Heart left ventricle (tissue), 13 donors: ENCODE data around the gene NUDT5.

Experiments
- POLR2A ChIP-seq, 2 donors: fragments of 450-650 bp; IDR thresholded peaks; one replicate each; pipeline ENCODE4 v1.6.1; 2017; ENCODE audit warnings: antibody characterized with exemption in 2 of 2, mild to moderate bottlenecking in 2 of 2, moderate library complexity in 2 of 2
- TF ChIP-seq, protein P1 (sequence below), 12 donors: fragments of 200-600 bp; sonication (generic) in 4 of 12; IDR thresholded peaks; one replicate each; pipeline versions ENCODE4 v1.5.0 to v1.8.0; 2018 to 2022; ENCODE audit warnings: antibody characterized with exemption in 12 of 12, mild to moderate bottlenecking in 5 of 12
- donor health status: ischemic (EF 13 %, LVEDD 7.1; RV severe dilation, severe dysfunction).
- donor health status: DM: no; HTN: yes; CAD: no.
- donor health status: DM: no; HTN: no; CAD: no.
- donor health status: ischemic (EF 25% LVEDD 6.9; RV normal size, moderate dysfunction).
- donor health status: ischemic (EF 25% LVEDD 5.7; RV mildly dilated, moderate dysfunction).
- donor health status: ischemic (EF 35%, LVEDD 5.7; RV mildly dilated, moderate dysfunction).
- donor health status: nonischemic (EF 11% LVEDD 7.7; RV severe dilation, severe dysfunction).
- donor health status: DM: yes; HTN: yes; CAD: no.
- donor health status: PGD.
- donor health status: ischemic (EF 29% LVEDD 5.4; RV normal size, mild dysfunction).
- donor health status: nonischemic (EF 23%, LVEDD 6.1; RV moderate dilation, normal function).

DNA sequence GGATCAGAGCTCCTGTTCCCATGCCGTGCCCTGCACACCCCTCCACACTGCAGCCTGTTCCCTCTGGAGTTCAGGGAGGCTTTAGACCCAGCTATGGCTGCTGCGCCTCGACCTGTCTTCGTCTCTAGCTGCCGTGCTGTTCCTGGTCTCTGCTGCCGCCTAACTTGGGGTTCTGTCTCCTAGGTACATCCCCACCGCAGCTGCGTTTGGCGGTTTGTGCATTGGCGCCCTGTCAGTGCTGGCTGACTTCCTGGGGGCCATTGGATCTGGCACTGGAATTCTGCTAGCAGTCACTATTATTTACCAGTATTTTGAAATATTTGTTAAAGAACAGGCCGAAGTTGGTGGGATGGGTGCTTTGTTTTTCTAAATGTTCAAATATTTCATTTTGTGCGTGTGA lies 31.6 kb downstream of the NUDT5 start:
- TF ChIP-seq, protein P1, sequence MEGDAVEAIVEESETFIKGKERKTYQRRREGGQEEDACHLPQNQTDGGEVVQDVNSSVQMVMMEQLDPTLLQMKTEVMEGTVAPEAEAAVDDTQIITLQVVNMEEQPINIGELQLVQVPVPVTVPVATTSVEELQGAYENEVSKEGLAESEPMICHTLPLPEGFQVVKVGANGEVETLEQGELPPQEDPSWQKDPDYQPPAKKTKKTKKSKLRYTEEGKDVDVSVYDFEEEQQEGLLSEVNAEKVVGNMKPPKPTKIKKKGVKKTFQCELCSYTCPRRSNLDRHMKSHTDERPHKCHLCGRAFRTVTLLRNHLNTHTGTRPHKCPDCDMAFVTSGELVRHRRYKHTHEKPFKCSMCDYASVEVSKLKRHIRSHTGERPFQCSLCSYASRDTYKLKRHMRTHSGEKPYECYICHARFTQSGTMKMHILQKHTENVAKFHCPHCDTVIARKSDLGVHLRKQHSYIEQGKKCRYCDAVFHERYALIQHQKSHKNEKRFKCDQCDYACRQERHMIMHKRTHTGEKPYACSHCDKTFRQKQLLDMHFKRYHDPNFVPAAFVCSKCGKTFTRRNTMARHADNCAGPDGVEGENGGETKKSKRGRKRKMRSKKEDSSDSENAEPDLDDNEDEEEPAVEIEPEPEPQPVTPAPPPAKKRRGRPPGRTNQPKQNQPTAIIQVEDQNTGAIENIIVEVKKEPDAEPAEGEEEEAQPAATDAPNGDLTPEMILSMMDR (IDR thresholded peaks at IDR 0.05), result no peak
- TF ChIP-seq POLR2A (IDR thresholded peaks at IDR 0.05), result no peak
